ENCODE measurements around the gene NDUFS4. TPM values are rescaled to one million over a fixed set of nuclear protein-coding genes. Genes with fewer than 3 reads are reported as not detected.

Gene NDUFS4
- total and polyA plus RNA-seq, 9 of the 15 experiments (the other 6 are each of a cell fraction or from before 2014, with no cell fraction given) = 68.7 to 313 (median 113) TPM

DNA sequence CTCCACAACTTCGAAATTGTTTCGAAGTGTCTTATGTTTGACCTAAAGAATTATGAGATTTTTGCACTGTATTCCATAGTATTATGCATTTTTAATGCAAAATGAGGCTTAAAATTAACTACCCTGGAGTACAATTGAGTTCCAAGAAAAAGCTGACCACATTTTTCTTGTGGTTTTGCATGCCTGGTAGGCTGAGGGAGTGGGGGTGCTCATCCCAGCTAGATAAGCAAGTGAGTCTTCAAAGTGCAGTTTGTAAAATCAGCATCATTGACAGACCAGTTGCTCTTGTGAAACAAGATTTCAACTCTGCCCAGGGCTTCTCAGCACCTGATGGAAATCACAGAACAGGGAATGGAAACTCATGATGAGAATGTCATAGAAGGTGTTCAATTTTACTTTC lies 17.0 kb upstream of the NDUFS4 start (continued):
- TF ChIP-seq MEIS2 (IDR thresholded peaks at IDR 0.05; ENCODE audit: partially characterized antibody) (peak; percentile 57), MLLT1 (IDR thresholded peaks at IDR 0.05) (peak in 1 of 2 experiments; percentile 95; a peak in 2 of 4 replicates), NFE2 (IDR thresholded peaks at IDR 0.05; ENCODE audit: low read depth) (0 out of 2 replicates have a peak, but pooled peaks have one; percentile 6), RUNX1 (IDR thresholded peaks at IDR 0.05; ENCODE audit: low read depth) (peak; percentile 84), IRF1 (CRISPR knock-in tag; IDR thresholded peaks at IDR 0.05; ENCODE audit: borderline replicate concordance) (no peak), SMARCE1 (IDR thresholded peaks at IDR 0.05) (peak; percentile 85), FOS (IDR thresholded peaks at IDR 0.05; ENCODE audit: extremely low read depth, insufficient read length) (no peak), ZNF764 (CRISPR knock-in tag; IDR thresholded peaks at IDR 0.05; ENCODE audit: low read depth) (no peak), EWSR1 (IDR thresholded peaks at IDR 0.05; ENCODE audit: borderline replicate concordance, low read depth, partially characterized antibody) (no peak), RCOR1 (IDR thresholded peaks at IDR 0.05; ENCODE audit: borderline replicate concordance in 1 of 2, low read depth in 2 of 2, low read length in 2 of 2) (peak; percentile 79 to 97; a peak in 3 of 4 replicates), BHLHE40 (IDR thresholded peaks at IDR 0.05; ENCODE audit: low read length) (0 out of 2 replicates have a peak, but pooled peaks have one; percentile 8), MAFF (IDR thresholded peaks at IDR 0.05; ENCODE audit: low read length) (peak; percentile 6; the same call in 1 of the 2 replicates), SOX6 (IDR thresholded peaks at IDR 0.05) (peak; percentile 79), CEBPZ (IDR thresholded peaks at IDR 0.05; ENCODE audit: borderline replicate concordance, low read depth, low read length) (no peak), POLR2B (IDR thresholded peaks at IDR 0.05; ENCODE audit: low read depth, partially characterized antibody) (no peak), ZC3H4 (CRISPR knock-in tag; IDR thresholded peaks at IDR 0.05; ENCODE audit: borderline replicate concordance) (no peak)
- TF ChIP-seq, protein P1, sequence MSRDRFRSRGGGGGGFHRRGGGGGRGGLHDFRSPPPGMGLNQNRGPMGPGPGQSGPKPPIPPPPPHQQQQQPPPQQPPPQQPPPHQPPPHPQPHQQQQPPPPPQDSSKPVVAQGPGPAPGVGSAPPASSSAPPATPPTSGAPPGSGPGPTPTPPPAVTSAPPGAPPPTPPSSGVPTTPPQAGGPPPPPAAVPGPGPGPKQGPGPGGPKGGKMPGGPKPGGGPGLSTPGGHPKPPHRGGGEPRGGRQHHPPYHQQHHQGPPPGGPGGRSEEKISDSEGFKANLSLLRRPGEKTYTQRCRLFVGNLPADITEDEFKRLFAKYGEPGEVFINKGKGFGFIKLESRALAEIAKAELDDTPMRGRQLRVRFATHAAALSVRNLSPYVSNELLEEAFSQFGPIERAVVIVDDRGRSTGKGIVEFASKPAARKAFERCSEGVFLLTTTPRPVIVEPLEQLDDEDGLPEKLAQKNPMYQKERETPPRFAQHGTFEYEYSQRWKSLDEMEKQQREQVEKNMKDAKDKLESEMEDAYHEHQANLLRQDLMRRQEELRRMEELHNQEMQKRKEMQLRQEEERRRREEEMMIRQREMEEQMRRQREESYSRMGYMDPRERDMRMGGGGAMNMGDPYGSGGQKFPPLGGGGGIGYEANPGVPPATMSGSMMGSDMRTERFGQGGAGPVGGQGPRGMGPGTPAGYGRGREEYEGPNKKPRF (IDR thresholded peaks at IDR 0.05; ENCODE audit: low read depth, low read length) = no peak
